ENCODE results near the gene SCGB1D2.

The SCGB1D2 gene

DNA sequence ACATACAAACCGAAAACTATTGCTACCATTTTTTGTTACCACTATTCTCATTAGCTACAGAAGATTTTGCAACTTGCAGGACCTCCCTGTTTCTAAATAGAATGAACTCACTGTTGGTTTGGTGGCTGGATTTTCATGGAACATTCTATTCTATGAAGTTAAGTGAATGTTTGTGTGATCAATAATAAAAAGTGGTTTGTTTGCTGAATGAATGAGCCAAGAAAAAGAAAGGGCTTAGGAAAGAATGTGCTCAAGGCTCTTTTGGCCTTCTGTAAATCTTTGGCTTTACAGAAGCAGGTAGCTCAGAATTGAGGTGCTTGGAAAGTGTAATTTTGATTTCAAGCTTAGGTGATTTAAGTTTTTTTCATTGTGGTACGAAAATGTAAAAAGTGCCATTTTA is 5.9 kb upstream of the SCGB1D2 start:
- H3K9ac ChIP-seq (ENCODE audit: low read depth, low read length), result no peak overlapping the region
- no peaks in the 10 kb centered on the region for H3K4me1 ChIP-seq (ENCODE audit: insufficient read depth, low read length)
- H3K36me3 ChIP-seq (ENCODE audit: insufficient read depth, low read length), result no peaks in the 10 kb centered on the region
- H3K9me3 ChIP-seq (ENCODE audit: control insufficient read depth, insufficient read depth, low read length), result no peaks in the 10 kb centered on the region

- no peak overlapping the region for H3K9ac ChIP-seq (ENCODE audit: low read depth, low read length)
- H3K4me1 ChIP-seq (ENCODE audit: insufficient read depth, low read length), result peaks cover 10% of the 10 kb centered on the region; the same call in 1 of the 2 replicates
- H3K36me3 ChIP-seq (ENCODE audit: insufficient read depth, low read length), result no peaks in the 10 kb centered on the region
- H3K9me3 ChIP-seq (ENCODE audit: control insufficient read depth, insufficient read depth, low read length), result no peaks in the 10 kb centered on the region
These were observed 4.5 kb upstream of the SCGB1D2 start for GRCh38 chr11:62237499-62237898.

DNA sequence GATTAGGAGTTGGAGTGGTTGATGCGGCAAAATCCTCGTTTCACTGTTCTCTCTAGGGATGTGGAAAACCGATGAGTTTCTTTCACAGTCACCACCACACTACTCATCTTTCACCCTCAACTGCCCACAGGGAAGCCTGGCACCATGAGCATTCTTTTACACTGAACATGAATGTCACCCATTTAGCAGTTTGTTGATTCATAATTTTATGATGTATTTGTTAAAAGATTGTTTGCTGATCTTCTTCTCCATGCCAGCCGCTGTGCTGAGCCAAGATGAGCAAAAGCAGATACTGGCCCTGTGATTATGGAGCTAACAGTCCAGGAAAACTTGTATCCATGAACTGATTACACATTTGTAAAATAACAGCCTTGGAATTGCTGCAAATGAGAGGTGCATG is 3.9 kb upstream of the SCGB1D2 start:
- peaks cover 10% of the 10 kb centered on the region; the same call in 1 of the 2 replicates for H3K4me1 ChIP-seq (ENCODE audit: insufficient read depth, low read length)
- H3K9ac ChIP-seq (ENCODE audit: low read depth, low read length), result no peak overlapping the region
- no peaks in the 10 kb centered on the region for H3K36me3 ChIP-seq (ENCODE audit: insufficient read depth, low read length)
- no peaks in the 10 kb centered on the region for H3K9me3 ChIP-seq (ENCODE audit: control insufficient read depth, insufficient read depth, low read length)

- H3K36me3 ChIP-seq (ENCODE audit: insufficient read depth, low read length), result no peaks in the 10 kb centered on the region
- no peaks in the 10 kb centered on the region for H3K9me3 ChIP-seq (ENCODE audit: control insufficient read depth, insufficient read depth, low read length)
- H3K9ac ChIP-seq (ENCODE audit: low read depth, low read length), result no peak overlapping the region
- peaks cover 10% of the 10 kb centered on the region; the same call in 1 of the 2 replicates for H3K4me1 ChIP-seq (ENCODE audit: insufficient read depth, low read length)
These were observed 944 bp upstream of the SCGB1D2 start for GRCh38 chr11:62241095-62241494.

GRCh38 chr11:62245271-62245753 is 3.3 kb downstream of the SCGB1D2 start:
- Histone ChIP-seq H3K36me3 (ENCODE audit: insufficient read depth, low read length) (no peaks in the 10 kb centered on the region), H3K9me3 (ENCODE audit: control insufficient read depth, insufficient read depth, low read length) (peaks cover 4% of the 10 kb centered on the region; the same call in 1 of the 2 replicates), H3K4me1 (ENCODE audit: insufficient read depth, low read length) (peaks cover 10% of the 10 kb centered on the region; the same call in 1 of the 2 replicates), H3K9ac (ENCODE audit: low read depth, low read length) (no peak overlapping the region)

GRCh38 chr11:62251698-62252097 is 9.7 kb downstream of the SCGB1D2 start:
- H3K9ac ChIP-seq (ENCODE audit: low read depth, low read length), result no peak overlapping the region
- H3K4me1 ChIP-seq (ENCODE audit: insufficient read depth, low read length), result no peaks in the 10 kb centered on the region
- no peaks in the 10 kb centered on the region for H3K36me3 ChIP-seq (ENCODE audit: insufficient read depth, low read length)
- peaks cover 16% of the 10 kb centered on the region for H3K9me3 ChIP-seq (ENCODE audit: control insufficient read depth, insufficient read depth, low read length)

GRCh38 chr11:62253999-62254542 is 12.0 kb downstream of the SCGB1D2 start:
- H3K9me3 ChIP-seq (ENCODE audit: control insufficient read depth, insufficient read depth, low read length), result peaks cover 16% of the 10 kb centered on the region

GRCh38 chr11:62256281-62256680 is 14.2 kb downstream of the SCGB1D2 start:
- H3K9ac ChIP-seq (ENCODE audit: low read depth, low read length), result no peak overlapping the region
- H3K4me1 ChIP-seq (ENCODE audit: insufficient read depth, low read length), result peaks cover 11% of the 10 kb centered on the region; the same call in 1 of the 2 replicates
- H3K9me3 ChIP-seq (ENCODE audit: control insufficient read depth, insufficient read depth, low read length), result peaks cover 6% of the 10 kb centered on the region
- H3K36me3 ChIP-seq (ENCODE audit: insufficient read depth, low read length), result no peaks in the 10 kb centered on the region

More at GRCh38 chr11:62253999-62254542, 12.0 kb downstream of the SCGB1D2 start:
- Histone ChIP-seq H3K36me3 (ENCODE audit: insufficient read depth, low read length) (no peaks in the 10 kb centered on the region), H3K4me1 (ENCODE audit: insufficient read depth, low read length) (no peaks in the 10 kb centered on the region), H3K9ac (ENCODE audit: low read depth, low read length) (no peak overlapping the region)

- no peaks in the 10 kb centered on the region for H3K9me3 ChIP-seq (ENCODE audit: control insufficient read depth, insufficient read depth, low read length)
- peaks cover 16% of the 10 kb centered on the region; the same call in 1 of the 2 replicates for H3K4me1 ChIP-seq (ENCODE audit: insufficient read depth, low read length)
- no peaks in the 10 kb centered on the region for H3K36me3 ChIP-seq (ENCODE audit: insufficient read depth, low read length)
- H3K9ac ChIP-seq (ENCODE audit: low read depth, low read length), result no peak overlapping the region
These were observed 18.4 kb downstream of the SCGB1D2 start for GRCh38 chr11:62260261-62260953.

DNA sequence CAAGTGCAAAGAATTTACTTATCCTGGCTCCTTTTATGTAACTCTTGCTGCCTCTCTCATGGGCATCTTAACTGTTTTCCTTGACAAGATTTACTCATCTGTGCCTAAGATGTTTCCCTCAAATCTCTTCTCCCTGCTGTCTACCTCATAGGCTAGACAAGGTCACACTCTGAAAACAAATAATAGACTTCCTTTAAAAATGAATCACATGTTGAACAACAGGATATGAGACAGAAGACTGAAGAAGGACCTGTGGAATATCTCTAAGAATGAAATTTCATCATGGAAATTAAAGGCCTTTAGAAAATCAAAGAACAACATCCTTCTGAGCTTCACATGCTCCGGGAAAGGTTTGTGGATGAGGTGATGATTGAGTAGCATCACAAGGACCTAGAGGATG is 22.0 kb downstream of the SCGB1D2 start:
- no peaks in the 10 kb centered on the region for H3K9me3 ChIP-seq (ENCODE audit: control insufficient read depth, insufficient read depth, low read length)

GRCh38 chr11:62266558-62266957 is 24.5 kb downstream of the SCGB1D2 start:
- no peaks in the 10 kb centered on the region for H3K36me3 ChIP-seq (ENCODE audit: insufficient read depth, low read length)
- no peak overlapping the region for H3K9ac ChIP-seq (ENCODE audit: low read depth, low read length)
- no peaks in the 10 kb centered on the region for H3K9me3 ChIP-seq (ENCODE audit: control insufficient read depth, insufficient read depth, low read length)
- peaks cover 5% of the 10 kb centered on the region; the same call in 1 of the 2 replicates for H3K4me1 ChIP-seq (ENCODE audit: insufficient read depth, low read length)

More for the DNA sequence above, 22.0 kb downstream of the SCGB1D2 start:
- H3K36me3 ChIP-seq (ENCODE audit: insufficient read depth, low read length), result no peaks in the 10 kb centered on the region
- peaks cover 16% of the 10 kb centered on the region; the same call in 1 of the 2 replicates for H3K4me1 ChIP-seq (ENCODE audit: insufficient read depth, low read length)
- H3K9ac ChIP-seq (ENCODE audit: low read depth, low read length), result no peak overlapping the region

DNA sequence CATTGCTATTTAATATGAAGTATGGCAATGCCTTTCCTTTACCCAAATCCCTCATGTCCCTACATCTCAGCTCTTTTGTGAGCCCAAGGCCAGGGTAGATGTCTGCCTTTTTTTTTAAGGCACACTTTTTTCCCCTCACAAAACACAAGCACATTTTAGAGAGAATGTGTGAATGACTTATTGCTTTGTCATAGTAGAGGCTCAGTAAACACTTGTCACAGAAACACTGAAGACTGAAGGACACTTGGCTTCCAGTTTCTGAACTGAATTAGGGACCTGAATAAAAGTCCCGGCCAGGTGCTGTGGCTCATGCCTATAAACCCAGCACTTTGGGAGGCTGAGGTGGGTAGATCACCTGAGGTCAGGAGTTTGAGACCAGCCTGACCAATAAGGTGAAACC is 25.0 kb downstream of the SCGB1D2 start:
- no peak overlapping the region for H3K9ac ChIP-seq (ENCODE audit: low read depth, low read length)
- no peaks in the 10 kb centered on the region for H3K36me3 ChIP-seq (ENCODE audit: insufficient read depth, low read length)
- no peaks in the 10 kb centered on the region for H3K9me3 ChIP-seq (ENCODE audit: control insufficient read depth, insufficient read depth, low read length)
- peaks cover 5% of the 10 kb centered on the region; the same call in 1 of the 2 replicates for H3K4me1 ChIP-seq (ENCODE audit: insufficient read depth, low read length)

DNA sequence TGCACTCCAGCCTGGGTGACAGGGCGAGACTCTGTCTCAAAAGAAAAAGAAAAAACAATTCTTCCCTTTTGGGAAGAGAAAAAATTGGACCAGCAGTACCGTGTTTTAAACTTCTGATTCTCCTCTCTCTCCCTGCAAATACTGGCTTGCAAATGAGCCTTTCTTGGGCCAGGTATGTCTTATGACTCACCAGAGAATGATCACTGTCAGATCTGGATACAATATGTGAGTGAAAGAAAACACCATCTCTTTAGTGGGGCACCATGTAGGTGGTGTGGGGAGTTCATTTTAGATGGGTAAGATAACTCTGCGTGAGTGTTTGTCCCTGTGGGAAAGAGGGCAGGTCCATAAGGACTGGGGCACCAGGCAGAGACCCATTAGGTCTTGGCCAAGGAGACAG is 25.5 kb downstream of the SCGB1D2 start:
- Histone ChIP-seq H3K36me3 (ENCODE audit: insufficient read depth, low read length) (no peaks in the 10 kb centered on the region), H3K4me1 (ENCODE audit: insufficient read depth, low read length) (peaks cover 5% of the 10 kb centered on the region; the same call in 1 of the 2 replicates), H3K9ac (ENCODE audit: low read depth, low read length) (no peak overlapping the region), H3K9me3 (ENCODE audit: control insufficient read depth, insufficient read depth, low read length) (no peaks in the 10 kb centered on the region)

- Histone ChIP-seq H3K9me3 (ENCODE audit: control insufficient read depth, insufficient read depth, low read length) (no peaks in the 10 kb centered on the region), H3K9ac (ENCODE audit: low read depth, low read length) (no peak within 1 kb of the TSS), H3K4me1 (ENCODE audit: insufficient read depth, low read length) (peaks cover 3% of the 10 kb centered on the region; the same call in 1 of the 2 replicates), H3K36me3 (ENCODE audit: insufficient read depth, low read length) (no peaks in the 10 kb centered on the region)
These were observed 27.7 kb downstream of the SCGB1D2 start, which contains the start of gene SCGB2A2 for GRCh38 chr11:62269654-62270278. Gene SCGB2A2 (plus strand): TSS chr11:62270158. CDS start chr11:62270217, 59 bp downstream.
